IMR-90 (cell line): ENCODE results near the gene SLC31A1. TPM values are rescaled to one million over a fixed set of nuclear protein-coding genes. Genes with fewer than 3 reads are reported as not detected.

Experiments used
- ATAC-seq: fragments of 200-7000 bp; cut with Tn5 transposase; 2 replicates; pipeline ENCODE4 v1.9.1; 2020; ENCODE audit warnings: low read depth, mild to moderate bottlenecking, moderate library complexity
- BruUV-seq: library from RNA; stranded (reverse); fragments of 400-500 nt; replicated peaks from 2 replicates; lab custom pipeline; 2021; lab: Mats Ljungman, UMichigan
- CTCF ChIA-PET: fragments of 300-600 bp; formaldehyde crosslinking; extraction: SDS; loops from one replicate; lab custom pipeline; 2021; ENCODE audit warnings: antibody characterized with exemption; lab: Yijun Ruan, JAX
- POLR2A ChIA-PET: fragments of 300-600 bp; sonication (Branson Sonifier 250); formaldehyde crosslinking; loops from one replicate; lab custom pipeline; 2022; ENCODE audit warnings: antibody characterized with exemption; ENCODE audit not compliant: unreplicated experiment; lab: Charles Lee
- DNase-seq: peaks from one replicate; pipeline ENCODE4 v3.0.0; 2013
- H2AFZ ChIP-seq: replicated peaks from 2 replicates; pipeline ENCODE3; 2013; ENCODE audit warnings: low read length, mild to moderate bottlenecking; ENCODE audit not compliant: poor library complexity
- H2AK5ac ChIP-seq: 2 replicates; pipeline ENCODE4 v1.6.1; 2013; ENCODE audit warnings: low read depth, low read length, inconsistent platforms
- H2AK9ac ChIP-seq: replicated peaks from 2 replicates; pipeline ENCODE3; 2013; ENCODE audit warnings: mild to moderate bottlenecking, low read depth, low read length, moderate library complexity; ENCODE audit not compliant: poor library complexity
- H2BK120ac ChIP-seq: 2 replicates; pipeline ENCODE4 v1.6.1; 2013; ENCODE audit warnings: low read depth, low read length, inconsistent platforms
- H2BK15ac ChIP-seq: 3 replicates; pipeline ENCODE4 v1.6.1; 2013; ENCODE audit warnings: low read depth, low read length, inconsistent platforms
- H2BK20ac ChIP-seq: 2 replicates; pipeline ENCODE4 v1.6.1; 2013; ENCODE audit warnings: low read depth, mild to moderate bottlenecking, inconsistent platforms, low read length, moderate library complexity
- H2BK5ac ChIP-seq: 2 replicates; pipeline ENCODE4 v1.6.1; 2013; ENCODE audit warnings: mild to moderate bottlenecking, low read depth, low read length, inconsistent platforms; ENCODE audit not compliant: poor library complexity, severe bottlenecking
- H3K14ac ChIP-seq: replicated peaks from 2 replicates; pipeline ENCODE4 v1.6.1; 2013; ENCODE audit warnings: low read depth, low read length, inconsistent platforms
- H3K18ac ChIP-seq: 2 replicates; pipeline ENCODE4 v1.6.1; 2013; ENCODE audit warnings: low read depth, low read length, control low read depth
- H3K23ac ChIP-seq: 2 replicates; pipeline ENCODE4 v1.6.1; 2013; ENCODE audit warnings: low read depth, low read length, inconsistent platforms
- H3K27ac ChIP-seq: 2 replicates; pipeline ENCODE4 v1.5.1; 2013; ENCODE audit warnings: mild to moderate bottlenecking, control low read depth, low read length; ENCODE audit not compliant: insufficient read depth
- H3K27me3 ChIP-seq: 2 replicates; pipeline ENCODE4 v1.6.1; 2013; ENCODE audit warnings: low read length; ENCODE audit not compliant: control insufficient read depth, insufficient read depth
- H3K36me3 ChIP-seq: 2 replicates; pipeline ENCODE4 v1.6.1; 2013; ENCODE audit warnings: low read length, mixed read lengths; ENCODE audit not compliant: control insufficient read depth, insufficient read depth
- H3K4ac ChIP-seq: 2 replicates; pipeline ENCODE4 v1.6.1; 2013; ENCODE audit warnings: low read depth, low read length, inconsistent platforms
- H3K4me1 ChIP-seq: 2 replicates; pipeline ENCODE4 v1.6.1; 2013; ENCODE audit warnings: low read length, mixed read lengths; ENCODE audit not compliant: control insufficient read depth, insufficient read depth
- H3K4me2 ChIP-seq: 2 replicates; pipeline ENCODE4 v1.6.1; 2013; ENCODE audit warnings: low read depth, mild to moderate bottlenecking, control low read depth, low read length, moderate library complexity
- H3K4me3 ChIP-seq: 2 replicates; pipeline ENCODE4 v1.5.1; 2013; ENCODE audit warnings: low read depth, mild to moderate bottlenecking, control low read depth, low read length, moderate library complexity; ENCODE audit not compliant: insufficient read depth
- H3K56ac ChIP-seq: 2 replicates; pipeline ENCODE4 v1.6.1; 2013; ENCODE audit warnings: low read length, inconsistent platforms; ENCODE audit not compliant: insufficient read depth; ENCODE audit errors: extremely low read depth
- H3K79me1 ChIP-seq, 2 experiments: 2 replicates each; pipeline ENCODE4 v1.6.1; 2013; ENCODE audit warnings: low read length in 2 of 2, inconsistent platforms in 1 of 2, low read depth in 1 of 2
- H3K9ac ChIP-seq: 2 replicates; pipeline ENCODE4 v1.6.1; 2013; ENCODE audit warnings: low read depth, low read length, control low read depth
- H3K9me1 ChIP-seq: 2 replicates; pipeline ENCODE4 v1.6.1; 2013; ENCODE audit warnings: low read length, inconsistent platforms; ENCODE audit not compliant: insufficient read depth
- H3K9me3 ChIP-seq: 2 replicates; pipeline ENCODE4 v1.6.1; 2013; ENCODE audit warnings: low read length; ENCODE audit not compliant: control insufficient read depth, insufficient read depth
- H4K20me1 ChIP-seq: 2 replicates; pipeline ENCODE4 v1.6.1; 2013; ENCODE audit warnings: low read length, inconsistent platforms; ENCODE audit not compliant: insufficient read depth
- H4K5ac ChIP-seq: 2 replicates; pipeline ENCODE4 v1.6.1; 2013; ENCODE audit warnings: mild to moderate bottlenecking, low read depth, low read length, control low read depth
- H4K8ac ChIP-seq, 2 experiments: 2 replicates each; pipeline ENCODE4 v1.6.1; 2013; ENCODE audit warnings: low read depth in 2 of 2, low read length in 2 of 2, control low read depth in 1 of 2, inconsistent platforms in 1 of 2
- H4K91ac ChIP-seq: 2 replicates; pipeline ENCODE4 v1.6.1; 2013; ENCODE audit warnings: low read depth, low read length, inconsistent platforms; ENCODE audit not compliant: insufficient read depth
- BHLHE40 ChIP-seq: fragments of 150-350 bp; IDR thresholded peaks from 2 replicates; pipeline ENCODE4 v1.6.1; 2016; ENCODE audit warnings: mild to moderate bottlenecking, low read depth, low read length
- CEBPB ChIP-seq: IDR thresholded peaks from 2 replicates; pipeline ENCODE4 v1.6.1; 2012; ENCODE audit warnings: low read depth, low read length, improper control_type of control experiment
- CTCF ChIP-seq: conservative IDR thresholded peaks from 2 replicates; pipeline ENCODE4 v1.5.1; 2012; ENCODE audit warnings: mild to moderate bottlenecking, low read depth, low read length, improper control_type of control experiment
- ELK1 ChIP-seq: fragments of 150-350 bp; IDR thresholded peaks from 2 replicates; pipeline ENCODE4 v1.6.1; 2016; ENCODE audit warnings: low read depth, mild to moderate bottlenecking, low read length, moderate library complexity, borderline replicate concordance
- FOS ChIP-seq: fragments of 150-350 bp; IDR thresholded peaks from 2 replicates; pipeline ENCODE4 v1.6.1; 2016; ENCODE audit warnings: low read depth, low read length
- MAZ ChIP-seq: IDR thresholded peaks from 2 replicates; pipeline ENCODE4 v1.6.1; 2012; ENCODE audit warnings: low read depth, mild to moderate bottlenecking, low read length, improper control_type of control experiment, moderate library complexity, borderline replicate concordance
- NFE2L2 ChIP-seq: fragments of 150-350 bp; IDR thresholded peaks from 2 replicates; pipeline ENCODE4 v1.6.1; 2016; ENCODE audit warnings: low read depth, mild to moderate bottlenecking, low read length
- POLR2A ChIP-seq: IDR thresholded peaks from 2 replicates; pipeline ENCODE4 v1.6.1; 2012; ENCODE audit warnings: mild to moderate bottlenecking, low read depth, low read length
- RAD21 ChIP-seq: IDR thresholded peaks from 2 replicates; pipeline ENCODE4 v1.6.1; 2012; ENCODE audit warnings: low read length, improper control_type of control experiment
- RCOR1 ChIP-seq: IDR thresholded peaks from 2 replicates; pipeline ENCODE4 v1.6.1; 2012; ENCODE audit warnings: mild to moderate bottlenecking, low read length, improper control_type of control experiment; ENCODE audit not compliant: insufficient replicate concordance
- SMC3 ChIP-seq: fragments of 150-350 bp; IDR thresholded peaks from 2 replicates; pipeline ENCODE4 v1.6.1; 2016; ENCODE audit warnings: low read depth, mild to moderate bottlenecking, antibody characterized with exemption, low read length, moderate library complexity
- WGBS, 2 experiments: methylation state at CpG; one replicate each; pipeline versions ENCODE4 v1.1.5 to v1.1.7; 2013; ENCODE audit warnings: missing lambda C conversion rate in 2 of 2; ENCODE audit not compliant: insufficient read length in 1 of 2; ENCODE audit errors: extremely low coverage in 2 of 2; 5-methylcytosine and 5-hydroxymethylcytosine counted together
- dilution Hi-C: fragments of 300-500 bp; cut with HindIII; formaldehyde crosslinking; loops from one replicate; pipeline ENCODE4 v1.14.3; 2018; ENCODE audit warnings: low sequenced_read_pairs; ENCODE audit not compliant: unreplicated experiment
- in situ Hi-C: fragments of 300-500 bp; cut with MboI; formaldehyde crosslinking; loops from 3 replicates; pipeline ENCODE4 v1.14.3; 2019; ENCODE audit warnings: low sequenced_read_pairs, inconsistent platforms, mixed read lengths
- intact Hi-C: fragments of 100-400 bp; cut with micrococcal nuclease; formaldehyde crosslinking; loops from 2 replicates; pipeline ENCODE4 v1.10.0; 2022
- polyA plus RNA-seq, 3 experiments: library from polyadenylated mRNA; depleted of rRNA; stranded (reverse); fragments of >200 nt; gene quantifications; 2 replicates each; pipeline ENCODE4 v1.2.3, GENCODE V29; 2012; ENCODE audit warnings: low replicate concordance in 1 of 3
- total RNA-seq: library from RNA; depleted of rRNA; stranded (reverse); fragments of >200 nt; gene quantifications from 2 replicates; pipeline ENCODE4 v1.2.3, GENCODE V29; 2012
- TF ChIP-seq, protein P1 (sequence below): fragments of 150-350 bp; IDR thresholded peaks from 2 replicates; pipeline ENCODE4 v1.6.1; 2017; ENCODE audit warnings: mild to moderate bottlenecking, antibody characterized with exemption, low read length, low read depth

SLC31A1 gene
- total and polyA plus RNA-seq, 2 of the 4 experiments (the other 2 are of a cell fraction): 17.9 to 23.3 TPM

DNA sequence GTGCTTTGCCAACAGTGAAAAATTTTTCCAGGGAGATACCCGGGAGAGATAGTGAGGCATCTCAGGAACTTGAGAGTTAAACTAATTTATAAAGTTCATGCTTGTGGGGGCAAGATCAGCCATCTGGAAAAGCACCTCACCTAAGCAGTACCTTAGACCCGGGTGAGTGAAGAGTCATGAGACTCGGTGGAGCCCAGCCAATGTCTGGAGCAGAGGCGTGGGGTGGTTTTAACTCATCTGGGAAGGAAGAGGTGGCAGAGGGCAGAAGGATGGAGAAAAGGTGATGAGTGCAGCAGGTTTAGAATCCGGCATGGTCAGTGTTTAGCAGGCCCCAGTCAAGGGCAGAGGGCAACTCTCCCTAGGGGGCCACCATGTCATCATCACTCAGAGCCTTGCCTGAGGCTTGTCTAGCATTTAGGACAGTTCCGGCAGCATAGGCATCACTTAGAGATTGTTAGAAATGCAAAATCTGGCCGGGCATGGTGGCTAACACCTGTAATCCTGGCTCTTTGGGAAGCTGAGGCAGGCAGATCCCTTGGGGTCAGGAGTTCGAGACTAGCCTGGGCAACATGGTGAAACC lies 86.1 kb downstream of the SLC31A1 start:
- Histone ChIP-seq H2BK15ac (no peak overlapping the region), H3K14ac (no peak overlapping the region), H4K91ac (no peak overlapping the region), H3K36me3 (no peaks in the 10 kb centered on the region), H4K8ac (no peak overlapping the region), H4K5ac (no peak overlapping the region), H3K4me3 (no peak overlapping the region), H3K9me3 (no peaks in the 10 kb centered on the region), H3K4me1 (no peaks in the 10 kb centered on the region), H3K9ac (no peak overlapping the region), H2BK5ac (no peak overlapping the region), H2AFZ (peak overlapping the region; percentile 21), H3K27ac (no peak overlapping the region), H3K4me2 (no peak overlapping the region), H3K23ac (no peak overlapping the region), H3K4ac (no peak overlapping the region), H2BK120ac (no peak overlapping the region), H4K20me1 (no peaks in the 10 kb centered on the region), H3K56ac (no peak overlapping the region), H2BK20ac (no peak overlapping the region), H3K18ac (no peak overlapping the region), H2AK5ac (no peak overlapping the region), H3K9me1 (no peaks in the 10 kb centered on the region), H3K79me1 (no peaks in the 10 kb centered on the region), H2AK9ac (no peak overlapping the region), H3K27me3 (peaks cover 14% of the 10 kb centered on the region; the same call in 1 of the 2 replicates)
- dilution Hi-C loops: no loop called here
- ATAC-seq (no peak), DNase-seq (no peak)
- POLR2A ChIA-PET: no interaction called here
- WGBS, 2 experiments: 60% methylated on average over 2 of the region's 8 CpGs; no CpG with 5 or more reads in 1 of the 2 experiments
- TF ChIP-seq CTCF: no peak
- TF ChIP-seq ELK1: no peak
- TF ChIP-seq BHLHE40: no peak
- no peak for TF ChIP-seq CEBPB
- TF ChIP-seq SMC3: no peak
- TF ChIP-seq RAD21: no peak
- TF ChIP-seq POLR2A: no peak
- no peak for TF ChIP-seq MAZ
- TF ChIP-seq, protein P1, sequence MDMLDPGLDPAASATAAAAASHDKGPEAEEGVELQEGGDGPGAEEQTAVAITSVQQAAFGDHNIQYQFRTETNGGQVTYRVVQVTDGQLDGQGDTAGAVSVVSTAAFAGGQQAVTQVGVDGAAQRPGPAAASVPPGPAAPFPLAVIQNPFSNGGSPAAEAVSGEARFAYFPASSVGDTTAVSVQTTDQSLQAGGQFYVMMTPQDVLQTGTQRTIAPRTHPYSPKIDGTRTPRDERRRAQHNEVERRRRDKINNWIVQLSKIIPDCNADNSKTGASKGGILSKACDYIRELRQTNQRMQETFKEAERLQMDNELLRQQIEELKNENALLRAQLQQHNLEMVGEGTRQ: no peak
- no peak for TF ChIP-seq NFE2L2
- no peak for TF ChIP-seq FOS
- no peak for TF ChIP-seq RCOR1
- CTCF ChIA-PET: no interaction called here
- BruUV-seq: no TSS peak
- in situ Hi-C loops: loop anchor here (10.0 kb wide), 1 partner anchor 347 kb away; no protein-coding TSS in a partner anchor
- intact Hi-C loops: no loop called here
